ENCODE data around the gene TRIM46.
A peak's percentile ranks its signal among the peaks of the same experiment; 100 is the strongest.
"Not testable (repeated sequence)": the region's sequence is repeated elsewhere in the genome, so short reads cannot be mapped to it uniquely, and the experiment has no call there.

TRIM46 gene

DNA sequence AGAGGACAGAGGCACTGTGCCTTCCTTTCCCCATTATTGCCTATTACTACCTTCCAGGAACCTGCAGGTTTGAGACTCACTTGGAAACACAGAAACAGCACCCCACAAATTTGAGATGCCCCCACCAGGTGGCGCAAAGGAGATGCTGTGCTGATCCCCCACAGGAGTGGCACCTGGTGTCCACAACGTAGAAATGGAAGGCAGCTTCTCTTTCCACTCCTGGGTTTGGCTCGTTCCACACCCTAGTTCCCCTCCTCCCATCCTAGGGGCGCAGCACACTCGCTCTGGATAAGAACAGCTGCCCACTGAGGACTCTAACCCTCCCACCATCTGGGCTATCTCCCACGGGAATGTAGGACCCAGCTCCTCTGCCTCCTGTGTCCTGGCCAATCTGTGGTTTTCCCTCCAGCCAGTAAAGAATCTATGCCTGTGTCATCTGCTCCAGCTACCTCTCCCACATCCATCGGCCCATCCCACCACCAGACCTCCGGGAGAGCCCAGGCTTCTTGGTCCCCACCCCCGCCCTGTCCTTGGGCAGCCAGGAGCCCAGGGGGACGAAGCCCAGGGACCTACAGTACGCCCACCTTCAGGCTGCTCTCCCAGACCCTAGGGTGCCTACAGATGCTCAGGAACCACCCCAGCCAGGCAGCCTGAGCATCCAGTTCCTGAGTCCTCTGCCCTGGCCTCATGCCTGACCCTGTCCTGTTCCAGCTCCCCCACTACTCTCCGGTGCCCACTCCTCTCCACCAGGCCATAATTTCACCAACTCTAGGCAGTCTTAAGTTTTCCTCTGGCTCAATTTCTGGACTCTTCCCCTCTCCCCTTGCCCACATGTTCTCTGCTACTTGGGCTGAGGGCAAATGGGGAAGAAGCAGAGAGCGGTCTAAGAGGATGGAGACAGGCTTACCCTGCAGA lies 33.5 kb downstream of the TRIM46 start:
- peak; percentile 80 for DNase-seq (ENCODE audit: low spot score)

DNA sequence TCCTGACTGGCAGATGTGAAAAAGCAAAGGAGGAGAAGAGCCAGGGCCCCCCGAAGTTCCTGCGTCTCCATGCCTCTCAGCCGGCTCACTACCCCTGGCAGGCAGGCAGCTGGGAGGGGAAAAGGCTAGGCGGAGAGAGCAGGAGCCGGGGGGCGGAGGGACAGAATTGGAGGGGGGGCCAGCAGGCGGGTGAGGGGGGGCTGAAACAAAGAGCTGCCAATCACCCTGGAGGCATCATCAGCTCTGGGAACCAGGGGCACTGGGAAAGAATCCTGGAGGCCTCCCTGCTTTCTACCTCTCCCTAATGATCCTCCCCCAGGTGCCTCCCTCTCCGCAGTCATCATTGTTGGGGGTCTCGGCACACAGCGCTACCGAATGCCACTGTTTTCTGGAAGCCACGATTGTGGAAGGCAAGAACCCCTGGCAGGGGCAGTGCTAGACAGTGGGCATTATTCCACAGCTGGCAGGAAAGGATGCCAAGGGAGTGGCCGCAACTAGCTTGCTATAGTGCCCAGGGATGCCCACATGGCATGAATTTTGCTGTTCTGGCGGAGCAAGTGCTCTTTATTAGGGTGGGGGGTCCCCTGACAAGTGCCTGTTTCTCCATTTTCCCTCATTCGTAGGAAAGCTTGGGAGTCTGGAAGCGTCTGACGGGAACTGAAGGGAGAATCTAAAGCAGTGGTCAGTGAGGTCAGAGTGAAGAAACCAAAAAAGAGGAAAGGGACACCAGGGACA lies 34.3 kb downstream of the TRIM46 start, which contains the start of gene THBS3:
Gene THBS3, minus strand, starts transcription at position 92 of the 735 bp plus-strand sequence. Its CDS starts 21 bp downstream, at position 71.
- peak; percentile 48 for DNase-seq (ENCODE audit: low spot score)

- peak; percentile 94 for DNase-seq (ENCODE audit: low spot score)
Observed at GRCh38 chr1:155208541-155209311, 35.1 kb downstream of the TRIM46 start, which contains the start of gene MTX1. TSS of gene MTX1 (plus strand) at chr1:155208695. CDS start at chr1:155208805, 110 bp downstream.

DNA sequence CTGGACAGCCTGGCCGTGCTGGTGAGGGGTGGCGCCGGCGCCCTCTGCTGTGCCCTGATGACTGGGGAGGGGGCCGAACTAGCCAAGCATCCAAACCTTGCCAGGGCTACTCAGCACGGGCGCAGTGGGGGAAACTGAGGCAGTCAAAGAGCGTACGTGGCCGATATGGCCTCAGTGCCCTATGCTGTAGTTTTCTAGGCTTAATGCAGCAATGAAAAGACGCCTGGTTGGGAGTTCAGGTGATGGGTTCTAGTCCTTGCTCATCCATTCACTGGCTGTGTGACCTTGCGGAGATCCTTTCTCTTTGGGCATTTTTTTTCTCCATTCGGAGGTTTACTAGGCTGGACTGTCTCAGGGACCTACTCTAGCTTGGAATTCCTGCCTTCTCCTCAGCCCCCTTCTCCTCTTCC lies 35.7 kb downstream of the TRIM46 start:
- DNase-seq (ENCODE audit: low spot score), result no peak

DNA sequence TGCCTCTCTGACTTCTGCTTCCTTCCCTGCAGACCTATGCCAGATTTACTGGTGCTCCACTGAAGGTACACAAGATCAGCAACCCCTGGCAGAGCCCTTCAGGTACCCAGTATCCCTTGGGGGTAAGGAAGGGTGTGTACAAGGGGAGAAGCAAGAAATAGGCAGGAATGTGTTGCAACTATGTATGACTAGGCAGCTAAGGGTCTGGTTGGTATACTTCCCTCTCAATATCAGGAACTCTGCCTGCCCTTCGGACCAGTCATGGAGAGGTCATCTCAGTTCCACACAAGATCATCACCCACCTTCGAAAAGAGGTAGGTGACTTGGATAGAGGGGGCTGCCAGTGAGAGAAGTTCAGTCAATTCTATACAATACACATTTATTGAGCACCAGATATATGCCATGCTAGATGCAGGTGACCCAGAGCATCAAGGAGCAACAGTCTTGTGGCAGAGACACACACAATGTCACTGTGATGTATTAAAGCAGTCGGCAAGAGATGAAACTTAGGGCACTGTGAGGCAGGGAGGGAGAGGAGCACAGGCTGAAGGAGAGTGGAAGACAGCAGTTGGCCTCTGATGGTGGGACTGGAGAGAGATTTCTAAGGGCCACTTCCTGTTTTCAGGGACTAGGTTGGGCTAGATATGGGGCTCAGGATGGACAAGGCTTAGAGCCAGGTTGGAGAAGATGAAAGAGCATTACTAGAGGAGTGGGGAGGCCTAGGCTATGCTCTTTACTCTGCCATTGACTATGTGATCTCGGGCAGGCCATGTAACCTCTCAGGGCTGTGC lies 36.9 kb downstream of the TRIM46 start:
- no peak for DNase-seq (ENCODE audit: low spot score)

GRCh38 chr1:155211381-155212050 lies 37.9 kb downstream of the TRIM46 start:
- not testable (repeated sequence) for DNase-seq (ENCODE audit: low spot score)

GRCh38 chr1:155212051-155212440 lies 38.4 kb downstream of the TRIM46 start:
- not testable (repeated sequence) for DNase-seq (ENCODE audit: low spot score)

DNA sequence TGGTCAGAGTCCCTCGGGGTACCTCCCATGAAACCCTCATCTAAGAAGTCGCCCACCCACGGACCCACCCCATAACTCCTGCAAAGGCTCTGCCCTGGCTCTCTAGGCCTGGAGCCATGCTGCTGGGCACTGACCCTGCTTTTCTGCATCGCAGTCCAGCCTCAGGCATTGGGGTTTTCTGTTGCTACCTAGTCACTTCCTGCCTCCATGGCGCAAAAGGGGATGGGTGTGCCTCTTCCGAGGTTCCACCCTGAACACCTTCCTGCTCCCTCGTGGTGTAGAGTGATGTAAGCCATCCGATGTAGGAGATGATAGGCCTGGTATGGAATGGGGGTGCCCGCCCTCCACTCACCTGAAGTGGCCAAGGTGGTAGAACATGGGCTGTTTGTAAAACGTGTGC lies 41.1 kb downstream of the TRIM46 start:
- DNase-seq (ENCODE audit: low spot score), result not testable (repeated sequence)

DNA sequence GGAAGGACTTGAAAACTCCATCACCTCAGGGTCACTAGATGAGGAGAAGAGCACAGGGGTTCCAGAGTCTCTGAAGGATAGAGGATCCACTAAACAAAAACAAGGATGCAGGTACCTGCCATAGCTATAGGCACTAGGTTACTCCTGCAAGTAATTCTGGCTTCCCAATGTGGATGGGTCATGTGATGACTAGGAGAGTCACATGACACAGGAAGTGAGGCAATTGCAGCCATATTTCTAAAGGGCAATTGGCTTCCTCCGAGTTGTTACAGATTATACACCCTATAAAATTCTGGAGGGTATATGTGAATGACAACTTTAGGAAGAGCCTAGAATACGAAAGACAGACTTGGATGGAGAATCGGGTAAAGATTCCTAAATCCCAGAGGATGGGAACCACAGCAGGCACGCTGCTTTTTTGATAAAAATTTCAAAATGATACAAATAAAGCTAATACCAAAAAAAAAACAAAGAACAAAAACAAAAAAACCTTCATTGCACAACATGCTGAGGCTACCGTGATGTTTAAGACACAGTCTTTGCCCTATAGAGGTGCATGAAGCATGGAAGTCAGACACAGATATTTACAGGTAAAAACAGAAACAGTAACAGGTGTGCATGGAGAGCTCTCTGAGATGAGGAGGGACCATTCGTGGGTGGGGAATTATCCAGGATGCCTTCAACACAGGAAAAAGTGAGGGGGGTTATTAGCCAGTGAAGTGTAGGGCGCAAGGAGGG lies 45.4 kb downstream of the TRIM46 start:
- peak; percentile 58 for DNase-seq (ENCODE audit: low spot score)

- DNase-seq (ENCODE audit: low spot score), result no peak
Observed at GRCh38 chr1:155219592-155220031, 46.0 kb downstream of the TRIM46 start.

GRCh38 chr1:155220211-155220965 lies 46.7 kb downstream of the TRIM46 start:
- DNase-seq (ENCODE audit: low spot score), result not testable (repeated sequence)

- no peak for DNase-seq (ENCODE audit: low spot score)
Observed at GRCh38 chr1:155223047-155223446, 49.4 kb downstream of the TRIM46 start.

GRCh38 chr1:155225404-155225759 lies 51.7 kb downstream of the TRIM46 start:
- not testable (repeated sequence) for DNase-seq (ENCODE audit: low spot score)

- peak; percentile 69 for DNase-seq (ENCODE audit: low spot score)
Observed at GRCh38 chr1:155226188-155226909, 52.7 kb downstream of the TRIM46 start.

DNA sequence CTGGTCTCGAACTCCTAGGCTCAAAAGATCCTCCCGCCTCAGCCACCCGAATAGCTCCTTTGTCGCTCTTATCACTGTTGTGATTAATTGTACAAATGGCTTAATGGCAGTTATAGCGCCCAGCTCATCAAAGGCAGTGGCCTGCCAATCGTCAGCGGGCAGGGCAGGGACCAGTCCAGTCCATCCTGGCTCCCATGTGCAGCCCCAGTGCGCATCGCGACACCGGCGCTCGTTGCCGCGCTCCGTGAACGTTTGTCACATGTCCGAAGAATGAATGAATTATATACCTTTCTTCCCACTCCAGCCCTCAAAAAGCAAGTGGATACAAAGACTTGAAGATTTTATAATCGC lies 53.2 kb downstream of the TRIM46 start:
- DNase-seq (ENCODE audit: low spot score), result peak; percentile 37

DNA sequence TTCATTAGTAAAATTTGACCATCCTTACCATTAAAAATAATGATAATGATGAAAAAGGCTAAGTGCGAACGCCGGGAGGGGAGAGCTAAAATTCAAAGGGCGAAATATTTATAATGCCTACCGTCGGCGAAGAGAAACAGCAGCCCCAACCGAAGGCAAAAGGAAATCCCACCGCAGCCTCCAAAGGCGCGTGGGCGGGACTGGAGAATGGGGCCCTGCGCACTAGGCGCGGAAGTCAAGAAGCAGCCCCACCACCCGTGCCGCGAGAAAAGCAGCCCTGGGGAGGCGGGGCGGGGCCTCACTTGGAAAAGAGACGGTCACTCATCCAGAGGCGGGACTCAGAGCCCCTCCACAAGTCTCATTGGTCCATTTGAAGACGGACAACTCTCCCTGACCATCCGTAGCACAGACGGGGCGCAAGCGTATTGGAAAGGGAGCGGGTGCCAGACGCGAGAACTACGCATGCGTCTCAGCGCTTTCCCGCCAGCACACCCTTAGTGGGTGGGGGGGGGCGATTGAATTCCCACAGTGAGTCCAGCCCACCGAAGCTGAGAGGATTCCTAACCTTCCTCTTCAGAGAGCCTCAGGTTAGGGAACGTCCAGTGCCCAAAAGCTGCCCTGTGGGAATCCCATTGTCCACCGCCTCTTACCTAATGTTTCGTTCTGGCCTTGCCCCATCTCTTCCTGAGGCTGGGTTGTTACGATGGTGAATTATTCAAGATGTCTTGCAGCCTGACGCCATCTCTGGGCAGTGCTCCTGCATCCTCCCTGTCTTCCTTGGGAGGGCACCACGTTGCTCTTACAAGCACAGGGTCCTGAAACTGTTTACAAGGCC lies 53.8 kb downstream of the TRIM46 start:
- peak; percentile 99 for DNase-seq (ENCODE audit: low spot score)

DNA sequence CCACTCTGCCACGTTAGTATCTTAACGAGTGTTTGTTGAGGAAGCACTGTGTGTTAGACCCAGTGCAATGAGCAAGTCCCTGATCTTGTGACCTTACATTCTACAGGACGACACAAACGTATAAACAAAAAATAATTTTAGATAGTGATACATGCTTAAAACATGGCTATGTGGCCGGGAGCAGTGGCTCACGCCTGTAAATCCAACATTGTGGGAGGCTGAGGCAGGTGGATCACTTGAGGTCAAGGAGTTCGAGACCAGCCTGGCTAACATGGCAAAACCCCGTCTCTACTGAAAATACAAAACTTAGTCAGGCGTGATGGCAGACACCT lies 54.4 kb downstream of the TRIM46 start:
- DNase-seq (ENCODE audit: low spot score), result no peak

DNA sequence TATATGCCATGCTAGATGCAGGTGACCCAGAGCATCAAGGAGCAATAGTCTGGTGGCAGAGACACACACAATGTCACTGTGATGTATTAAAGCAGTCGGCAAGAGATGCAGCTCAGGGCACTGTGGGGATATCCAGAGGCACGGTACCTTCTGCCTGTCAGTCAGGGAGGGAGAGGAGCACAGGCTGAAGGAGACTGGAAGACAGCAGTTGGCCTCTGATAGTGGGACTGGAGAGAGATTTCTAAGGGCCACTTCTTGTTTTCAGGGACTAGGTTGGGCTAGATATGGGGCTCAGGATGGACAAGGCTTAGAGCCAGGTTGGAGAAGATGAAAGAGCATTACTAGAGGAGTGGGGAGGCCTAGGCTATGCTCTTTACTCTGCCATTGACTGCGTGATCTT lies 57.7 kb downstream of the TRIM46 start:
- not testable (repeated sequence) for DNase-seq (ENCODE audit: low spot score)
